ENCODE results near the gene TBX22.
"Not testable (repeated sequence)": the region's sequence is repeated elsewhere in the genome, so short reads cannot be mapped to it uniquely, and the experiment has no call there.

TBX22 gene

GRCh38 chrX:80021621-80022020 is 7.1 kb downstream of the TBX22 start:
- DNase-seq (ENCODE audit: low spot score) = no peak
- TF ChIP-seq CTCF (IDR thresholded peaks at IDR 0.05; ENCODE audit: borderline replicate concordance, control extremely low read depth, extremely low read depth, insufficient read depth, missing control alignments) = no peak
- in situ Hi-C loops (cut with MboI; ENCODE audit: low sequenced_read_pairs, unreplicated experiment) = loop anchor here (25.0 kb wide), 1 partner anchor 91 kb away; no protein-coding TSS in a partner anchor

GRCh38 chrX:80022363-80023031 is 7.9 kb downstream of the TBX22 start:
- DNase-seq (ENCODE audit: low spot score) = no peak
- no peak for TF ChIP-seq CTCF (IDR thresholded peaks at IDR 0.05; ENCODE audit: borderline replicate concordance, control extremely low read depth, extremely low read depth, insufficient read depth, missing control alignments)
- in situ Hi-C loops (cut with MboI; ENCODE audit: low sequenced_read_pairs, unreplicated experiment) = loop anchor here (25.0 kb wide), 1 partner anchor 90 kb away; no protein-coding TSS in a partner anchor

- no peak for DNase-seq (ENCODE audit: low spot score)
- no peak for TF ChIP-seq CTCF (IDR thresholded peaks at IDR 0.05; ENCODE audit: borderline replicate concordance, control extremely low read depth, extremely low read depth, insufficient read depth, missing control alignments)
- in situ Hi-C loops (cut with MboI; ENCODE audit: low sequenced_read_pairs, unreplicated experiment) = no loop called here
These were observed 11.6 kb downstream of the TBX22 start for GRCh38 chrX:80026116-80026515.

- DNase-seq (ENCODE audit: low spot score); in situ Hi-C loops (cut with MboI; ENCODE audit: low sequenced_read_pairs, unreplicated experiment): not testable (repeated sequence)
These were observed 51.6 kb downstream of the TBX22 start for GRCh38 chrX:80066156-80066555.

GRCh38 chrX:80075625-80076024 is 61.1 kb downstream of the TBX22 start:
- DNase-seq (ENCODE audit: low spot score); in situ Hi-C loops (cut with MboI; ENCODE audit: low sequenced_read_pairs, unreplicated experiment): not testable (repeated sequence)
